KOPT-K1 (cell line): Measurements from ENCODE around the gene ANKZF1.
"Not testable (repeated sequence)": the region's sequence is repeated elsewhere in the genome, so short reads cannot be mapped to it uniquely, and the experiment has no call there.

Source experiments
- H3K27ac ChIP-seq: fragments of 200-600 bp; sonication (generic); 2 replicates; pipeline ENCODE4 v1.5.1; 2016; ENCODE audit warnings: antibody characterized with exemption, mild to moderate bottlenecking, low read depth, low read length; ENCODE audit not compliant: poor library complexity, severe bottlenecking
- H3K36me3 ChIP-seq: fragments of 200-600 bp; sonication (generic); 2 replicates; pipeline ENCODE4 v1.5.1; 2017; ENCODE audit warnings: antibody characterized with exemption, mild to moderate bottlenecking, low read length, moderate library complexity; ENCODE audit not compliant: insufficient read depth
- H3K9me3 ChIP-seq: fragments of 200-600 bp; sonication (generic); 2 replicates; pipeline ENCODE4 v1.5.1; 2017; ENCODE audit warnings: antibody characterized with exemption, low read length, mild to moderate bottlenecking; ENCODE audit not compliant: insufficient read depth, poor library complexity, severe bottlenecking

Gene ANKZF1

DNA sequence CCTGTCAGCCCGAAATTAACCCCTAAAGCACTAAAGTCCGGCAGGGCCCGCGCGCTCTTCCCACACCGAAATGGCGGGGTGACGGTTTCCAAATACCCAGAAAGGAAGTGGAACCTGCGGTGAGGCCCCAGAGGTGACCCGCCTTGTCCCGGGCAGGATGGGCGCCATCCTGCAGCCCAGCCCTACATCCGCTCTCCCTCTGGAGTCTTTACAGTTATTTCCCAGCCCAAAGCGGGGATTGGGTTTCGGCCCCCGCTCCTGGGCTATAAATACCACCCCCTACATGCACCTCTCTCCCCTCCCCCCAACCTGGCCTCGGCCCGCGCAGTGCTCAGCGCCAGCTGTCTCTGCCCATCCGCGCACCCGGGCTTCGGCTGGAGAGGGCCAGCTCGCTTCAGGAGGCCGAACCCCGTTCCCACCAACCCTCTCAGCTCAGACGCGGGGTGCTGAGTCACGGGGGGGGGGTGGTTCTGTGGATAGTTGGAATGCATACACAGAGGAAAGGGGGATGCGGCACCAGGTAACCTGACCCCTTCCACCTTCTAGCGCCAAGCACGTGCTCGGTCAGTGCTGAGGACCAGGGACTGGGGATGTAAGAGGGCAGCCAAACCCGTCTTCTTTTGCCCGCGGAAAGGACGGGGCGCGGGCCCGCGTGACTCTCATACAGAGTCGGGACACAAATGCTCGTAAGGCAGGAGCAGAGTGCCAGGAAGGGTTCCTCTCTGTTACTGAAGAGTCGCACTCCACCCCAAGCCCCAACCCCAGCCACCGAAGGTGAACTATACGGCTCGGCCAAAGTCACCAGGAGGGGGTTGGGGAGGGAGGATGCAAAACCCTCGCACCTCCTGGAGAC is 23.5 kb downstream of the ANKZF1 start, which contains the start of gene TUBA4B:
Gene TUBA4B (plus strand): TSS at position 344 of the 853 bp plus-strand sequence. CDS start 165 bp downstream, at position 509.
- Histone ChIP-seq H3K27ac (no peak within 1 kb of the TSS), H3K9me3 (no peaks in the 10 kb centered on the region)

GRCh38 chr2:219253753-219254589 is 24.4 kb downstream of the ANKZF1 start, which contains the start of gene TUBA4A:
TSS of gene TUBA4A (minus strand) at chr2:219253918. CDS start at chr2:219253858, 60 bp downstream.
- Histone ChIP-seq H3K36me3 (no peaks in the 10 kb centered on the region), H3K9me3 (no peaks in the 10 kb centered on the region), H3K27ac (no peak within 1 kb of the TSS)

More for the DNA sequence above, 23.5 kb downstream of the ANKZF1 start, which contains the start of gene TUBA4B:
- no peaks in the 10 kb centered on the region for H3K36me3 ChIP-seq

GRCh38 chr2:219254590-219255201 is 25.1 kb downstream of the ANKZF1 start:
- Histone ChIP-seq H3K36me3 (no peaks in the 10 kb centered on the region), H3K9me3 (no peaks in the 10 kb centered on the region), H3K27ac (no peak overlapping the region)

DNA sequence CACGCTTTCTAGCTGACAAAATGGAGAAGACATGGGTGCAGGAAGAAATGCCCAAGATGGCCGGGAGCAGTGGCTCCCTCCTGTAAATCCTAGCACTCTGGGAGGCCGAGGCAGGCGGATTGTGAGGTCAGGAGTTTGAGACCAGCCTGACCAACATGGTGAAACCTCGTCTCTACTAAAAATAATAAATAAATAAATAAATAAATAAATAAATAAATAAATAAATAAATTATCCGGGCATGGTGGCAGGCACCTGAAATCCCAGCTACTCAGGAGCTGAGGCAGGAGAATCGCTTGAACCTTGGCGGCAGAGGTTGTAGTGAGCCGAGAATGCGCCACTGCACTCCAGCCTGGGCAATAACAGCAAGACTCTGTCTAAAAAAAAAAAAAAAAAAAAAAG is 29.3 kb downstream of the ANKZF1 start:
- H3K27ac ChIP-seq, H3K9me3 ChIP-seq: not testable (repeated sequence)

DNA sequence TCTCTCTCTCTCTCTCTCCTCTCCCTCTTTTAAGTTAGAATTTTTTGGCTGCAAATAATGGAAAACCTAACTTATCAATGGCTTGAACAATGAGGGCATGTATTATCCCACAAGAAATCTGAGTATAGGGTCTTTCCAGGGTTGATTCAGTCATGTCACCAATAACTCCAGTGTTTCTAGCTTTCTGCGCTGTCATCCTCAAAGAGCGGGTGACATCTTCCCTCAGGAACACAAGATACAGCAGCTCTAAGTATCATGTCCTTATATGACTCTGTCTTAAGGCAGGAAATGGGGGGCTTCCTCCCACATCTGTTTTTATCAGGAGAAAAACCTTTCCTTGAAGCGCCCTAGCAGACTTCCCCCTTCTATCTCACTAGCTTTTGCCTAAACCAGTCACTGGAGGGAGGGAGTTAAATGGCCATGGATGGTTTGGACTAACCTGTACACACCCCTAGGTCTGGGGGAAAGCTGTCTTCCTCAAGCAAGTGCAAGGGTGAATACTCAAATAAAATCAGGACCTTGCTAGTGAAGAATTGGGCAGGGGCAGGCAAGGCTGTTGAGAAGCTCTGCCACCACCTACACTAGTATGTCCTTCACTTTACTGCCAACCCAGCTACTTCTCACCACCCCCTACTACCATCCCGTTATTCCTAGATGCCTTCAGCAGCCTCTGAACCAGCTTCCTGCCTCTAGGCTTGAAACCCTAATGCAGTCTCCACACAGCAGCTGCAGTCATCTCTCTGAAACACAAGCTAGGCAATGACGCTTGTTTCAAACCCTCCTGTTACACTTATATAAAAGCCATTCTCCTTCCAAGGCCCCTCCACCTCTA is 31.6 kb downstream of the ANKZF1 start:
- Histone ChIP-seq H3K27ac (no peak overlapping the region), H3K9me3 (no peaks in the 10 kb centered on the region), H3K36me3 (no peaks in the 10 kb centered on the region)

More for the DNA sequence above, 29.3 kb downstream of the ANKZF1 start:
- not testable (repeated sequence) for H3K36me3 ChIP-seq

DNA sequence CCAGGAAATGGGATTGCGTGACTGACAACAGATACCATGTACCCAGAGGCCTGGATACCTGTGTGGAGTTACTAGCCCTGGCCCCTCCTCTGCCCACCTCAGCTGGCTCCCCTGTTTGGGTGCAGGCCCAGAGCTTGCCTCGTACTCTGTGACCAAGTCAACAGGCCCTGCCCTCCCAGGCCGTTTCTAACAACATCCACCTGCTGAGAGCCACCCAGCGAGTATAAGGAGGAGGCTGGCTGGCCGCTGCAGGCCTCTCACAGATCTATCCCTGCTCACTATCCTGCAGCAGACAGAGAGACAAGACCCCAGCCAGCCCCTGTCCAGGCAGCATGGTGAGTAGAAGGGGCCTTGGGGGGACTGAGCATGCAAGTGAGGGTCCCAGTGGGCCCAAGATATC is 36.6 kb downstream of the ANKZF1 start:
- H3K36me3 ChIP-seq: no peaks in the 10 kb centered on the region

DNA sequence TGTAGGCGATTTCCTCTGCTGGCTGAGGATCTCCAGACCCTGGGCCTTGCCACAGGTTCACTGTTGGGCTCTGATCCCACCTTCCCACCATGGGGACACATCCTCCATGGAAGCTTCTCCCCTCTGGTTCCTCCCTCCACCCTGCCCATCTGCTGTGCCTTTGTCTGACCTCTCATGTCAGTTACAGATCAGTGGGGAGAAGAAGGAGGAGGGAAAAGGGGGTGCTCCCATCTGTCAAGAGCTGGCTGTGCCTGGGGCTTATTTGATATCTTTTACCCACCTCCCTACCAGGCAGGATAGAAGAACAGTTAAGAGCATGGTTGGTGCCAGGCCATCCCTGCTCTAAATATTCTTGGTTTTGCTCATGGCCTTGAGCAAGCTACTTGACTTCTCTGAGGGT is 37.3 kb downstream of the ANKZF1 start:
- H3K36me3 ChIP-seq: no peaks in the 10 kb centered on the region
- H3K9me3 ChIP-seq: no peaks in the 10 kb centered on the region

More for the DNA sequence above, 36.6 kb downstream of the ANKZF1 start:
- H3K27ac ChIP-seq: no peak overlapping the region
- H3K9me3 ChIP-seq: no peaks in the 10 kb centered on the region

GRCh38 chr2:219268294-219268693 is 38.7 kb downstream of the ANKZF1 start:
- Histone ChIP-seq H3K36me3 (no peaks in the 10 kb centered on the region), H3K27ac (no peak overlapping the region), H3K9me3 (no peaks in the 10 kb centered on the region)

More for the DNA sequence above, 37.3 kb downstream of the ANKZF1 start:
- no peak overlapping the region for H3K27ac ChIP-seq

GRCh38 chr2:219269362-219270054 is 39.9 kb downstream of the ANKZF1 start:
- Histone ChIP-seq H3K9me3 (no peaks in the 10 kb centered on the region), H3K36me3 (no peaks in the 10 kb centered on the region), H3K27ac (no peak overlapping the region)

DNA sequence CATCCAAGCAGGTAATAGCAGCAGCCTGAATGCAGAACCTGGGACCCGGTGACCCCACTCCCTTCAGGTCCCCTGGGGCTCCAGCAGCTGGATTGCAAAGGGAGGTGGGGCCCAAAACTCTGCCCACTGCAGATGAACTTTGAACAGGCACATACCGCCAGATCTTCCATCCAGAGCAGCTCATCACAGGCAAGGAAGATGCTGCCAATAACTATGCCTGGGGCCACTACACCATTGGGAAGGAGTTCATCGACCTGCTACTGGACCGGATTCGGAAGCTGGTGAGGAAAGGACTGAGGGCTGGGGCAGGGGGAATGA is 40.4 kb downstream of the ANKZF1 start:
- H3K27ac ChIP-seq: no peak overlapping the region
- no peaks in the 10 kb centered on the region for H3K9me3 ChIP-seq
- H3K36me3 ChIP-seq: no peaks in the 10 kb centered on the region

GRCh38 chr2:219271021-219271420 is 41.4 kb downstream of the ANKZF1 start:
- Histone ChIP-seq H3K9me3 (no peaks in the 10 kb centered on the region), H3K27ac (no peak overlapping the region), H3K36me3 (no peaks in the 10 kb centered on the region)

DNA sequence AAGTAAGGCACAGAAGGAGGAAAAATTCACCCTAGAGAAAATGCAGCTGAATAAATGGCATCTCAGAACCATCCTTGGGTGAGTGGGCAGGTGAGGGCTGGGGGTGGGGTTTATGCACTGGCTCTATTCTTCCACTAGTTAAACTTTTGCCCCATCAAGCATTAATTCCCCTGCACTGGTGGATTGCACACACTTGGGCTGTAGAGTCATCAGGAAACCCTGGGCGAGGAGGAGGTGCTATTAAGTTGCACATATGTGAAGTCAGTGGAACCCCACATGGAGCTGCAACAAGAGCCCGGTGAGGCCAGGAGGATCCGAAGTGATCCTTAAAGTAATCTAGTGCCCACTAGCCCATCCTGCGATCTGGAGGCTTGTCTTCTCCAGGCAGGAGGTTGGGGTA is 42.8 kb downstream of the ANKZF1 start:
- H3K9me3 ChIP-seq: no peaks in the 10 kb centered on the region
- H3K27ac ChIP-seq: no peak overlapping the region
- H3K36me3 ChIP-seq: no peaks in the 10 kb centered on the region

- H3K27ac ChIP-seq: no peak overlapping the region
- no peaks in the 10 kb centered on the region for H3K36me3 ChIP-seq
- no peaks in the 10 kb centered on the region for H3K9me3 ChIP-seq
Observed at GRCh38 chr2:219272995-219273394, 43.4 kb downstream of the ANKZF1 start.

DNA sequence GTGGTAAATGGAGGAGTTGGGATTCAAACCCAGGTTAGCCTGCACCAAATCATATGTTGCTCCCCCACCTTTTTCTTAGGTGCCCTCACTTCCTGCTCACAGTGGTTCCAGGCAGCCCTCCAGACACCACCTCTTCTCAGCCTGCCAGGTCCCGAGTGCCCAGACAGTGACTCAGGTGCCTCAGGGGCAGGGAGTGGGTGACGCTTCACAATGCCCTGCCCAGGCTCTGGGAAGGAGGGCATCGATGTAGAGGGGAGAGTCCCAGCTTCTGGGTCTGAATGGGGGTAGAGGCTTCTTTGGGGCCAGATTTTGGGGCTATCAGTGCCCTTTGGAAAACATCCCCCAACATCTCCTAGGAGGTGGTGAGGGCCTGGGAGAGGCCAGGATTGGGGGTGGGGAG is 44.3 kb downstream of the ANKZF1 start:
- no peaks in the 10 kb centered on the region for H3K9me3 ChIP-seq
- no peaks in the 10 kb centered on the region for H3K36me3 ChIP-seq
- H3K27ac ChIP-seq: no peak overlapping the region
